ENCODE measurements around the gene HBP1. TPM values are rescaled to one million over a fixed set of nuclear protein-coding genes. Genes with fewer than 3 reads are reported as not detected.
"Not testable (repeated sequence)": the region's sequence is repeated elsewhere in the genome, so short reads cannot be mapped to it uniquely, and the experiment has no call there.

HBP1 gene
- 45.3 and 46.4 TPM in 2 replicates for total RNA-seq (2014; rRNA removed; shearing (Covaris generic))

GRCh38 chr7:107168233-107169119 is at the start of gene HBP1:
HBP1 (plus strand) TSS chr7:107169003; CDS start chr7:107179894, 10,891 bp downstream.
- peak; percentile 100 for DNase-seq (ENCODE audit: low read depth)

GRCh38 chr7:107119376-107120105 is 49.3 kb upstream of the HBP1 start:
- no peak for DNase-seq (ENCODE audit: low read depth)

- DNase-seq (ENCODE audit: low read depth), result no peak
These were observed 46.3 kb upstream of the HBP1 start for GRCh38 chr7:107122486-107122911.

- DNase-seq (ENCODE audit: low read depth), result no peak
These were observed 45.4 kb upstream of the HBP1 start for GRCh38 chr7:107123392-107123791.

GRCh38 chr7:107125475-107125874 is 43.3 kb upstream of the HBP1 start:
- DNase-seq (ENCODE audit: low read depth), result no peak

- DNase-seq (ENCODE audit: low read depth), result no peak
These were observed 40.6 kb upstream of the HBP1 start for GRCh38 chr7:107128217-107128616.

- DNase-seq (ENCODE audit: low read depth), result no peak
These were observed 40.1 kb upstream of the HBP1 start for GRCh38 chr7:107128748-107129147.

GRCh38 chr7:107130487-107131220 is 38.1 kb upstream of the HBP1 start:
- no peak for DNase-seq (ENCODE audit: low read depth)

- DNase-seq (ENCODE audit: low read depth), result no peak
These were observed 35.4 kb upstream of the HBP1 start for GRCh38 chr7:107133396-107133795.

- DNase-seq (ENCODE audit: low read depth), result no peak
These were observed 29.9 kb upstream of the HBP1 start for GRCh38 chr7:107138696-107139420.

GRCh38 chr7:107143875-107144274 is 24.9 kb upstream of the HBP1 start:
- not testable (repeated sequence) for DNase-seq (ENCODE audit: low read depth)

GRCh38 chr7:107145067-107145838 is 23.6 kb upstream of the HBP1 start:
- no peak for DNase-seq (ENCODE audit: low read depth)

GRCh38 chr7:107147464-107148393 is 21.1 kb upstream of the HBP1 start:
- peak; percentile 58 for DNase-seq (ENCODE audit: low read depth)

GRCh38 chr7:107148721-107149120 is 20.1 kb upstream of the HBP1 start:
- DNase-seq (ENCODE audit: low read depth), result no peak

GRCh38 chr7:107149863-107150262 is 18.9 kb upstream of the HBP1 start:
- no peak for DNase-seq (ENCODE audit: low read depth)

- peak; percentile 67 for DNase-seq (ENCODE audit: low read depth)
These were observed 18.3 kb upstream of the HBP1 start for GRCh38 chr7:107150375-107151073.

- no peak for DNase-seq (ENCODE audit: low read depth)
These were observed 17.3 kb upstream of the HBP1 start for GRCh38 chr7:107151538-107151937.

GRCh38 chr7:107152011-107152410 is 16.8 kb upstream of the HBP1 start:
- DNase-seq (ENCODE audit: low read depth), result peak; percentile 49

GRCh38 chr7:107154826-107155225 is 14.0 kb upstream of the HBP1 start:
- no peak for DNase-seq (ENCODE audit: low read depth)

Measured in Daoy (cell line).